ENCODE measurements around the gene CXCL13.
"Not testable (repeated sequence)": the region's sequence is repeated elsewhere in the genome, so short reads cannot be mapped to it uniquely, and the experiment has no call there.

Gene CXCL13

GRCh38 chr4:77605210-77605902 is at the start of gene CXCL13:
CXCL13 (plus strand) TSS chr4:77605820; CDS start chr4:77605866, 46 bp downstream.
- peaks cover 4% of the 10 kb centered on the region for H3K4me1 Mint-ChIP-seq
- no peaks in the 10 kb centered on the region for H3K9me3 Mint-ChIP-seq
- H3K36me3 Mint-ChIP-seq: no peaks in the 10 kb centered on the region
- peaks cover 21% of the 10 kb centered on the region for H3K27me3 Mint-ChIP-seq
- H3K4me3 Mint-ChIP-seq: no peak within 1 kb of the TSS
- DNase-seq: no peak
- no peak within 1 kb of the TSS for H3K27ac Mint-ChIP-seq
- CTCF ChIA-PET: interaction anchor here (1.0 to 14.5 kb wide), 5 partner anchors 8 to 137 kb away, joined by 3 to 222 read pairs (median 3); no protein-coding TSS in a partner anchor

GRCh38 chr4:77560170-77560569 is 45.5 kb upstream of the CXCL13 start:
- DNase-seq: no peak
- Mint-ChIP-seq H3K9me3 (peaks cover 2% of the 10 kb centered on the region), H3K27me3 (peaks cover 2% of the 10 kb centered on the region), H3K36me3 (no peaks in the 10 kb centered on the region), H3K4me1 (no peaks in the 10 kb centered on the region), H3K4me3 (no peak overlapping the region), H3K27ac (no peak overlapping the region)
- CTCF ChIA-PET: interaction anchor here (0.7 kb wide), 1 partner anchor 313 kb away, joined by 3 read pairs; no protein-coding TSS in a partner anchor

GRCh38 chr4:77561720-77562119 is 43.9 kb upstream of the CXCL13 start:
- H3K36me3 Mint-ChIP-seq, H3K27ac Mint-ChIP-seq, H3K9me3 Mint-ChIP-seq, CTCF ChIA-PET, H3K4me1 Mint-ChIP-seq, DNase-seq, H3K27me3 Mint-ChIP-seq, H3K4me3 Mint-ChIP-seq: not testable (repeated sequence)

GRCh38 chr4:77564231-77564630 is 41.4 kb upstream of the CXCL13 start:
- Mint-ChIP-seq H3K4me3 (no peak overlapping the region), H3K27ac (no peak overlapping the region), H3K27me3 (peaks cover 3% of the 10 kb centered on the region), H3K36me3 (no peaks in the 10 kb centered on the region), H3K4me1 (no peaks in the 10 kb centered on the region), H3K9me3 (peaks cover 1% of the 10 kb centered on the region)
- DNase-seq: no peak
- CTCF ChIA-PET: no interaction called here

- Mint-ChIP-seq H3K4me3 (no peak overlapping the region), H3K27me3 (peaks cover 3% of the 10 kb centered on the region), H3K9me3 (peaks cover 1% of the 10 kb centered on the region), H3K27ac (no peak overlapping the region), H3K36me3 (no peaks in the 10 kb centered on the region), H3K4me1 (no peaks in the 10 kb centered on the region)
- no peak for DNase-seq
- CTCF ChIA-PET: interaction anchor here (0.6 kb wide), 1 partner anchor 584 kb away, joined by 3 read pairs; no protein-coding TSS in a partner anchor
These were observed 39.5 kb upstream of the CXCL13 start for GRCh38 chr4:77566148-77566547.

- Mint-ChIP-seq H3K4me1 (no peaks in the 10 kb centered on the region), H3K27ac (no peak overlapping the region), H3K9me3 (peaks cover 5% of the 10 kb centered on the region), H3K36me3 (no peaks in the 10 kb centered on the region), H3K4me3 (no peak overlapping the region), H3K27me3 (peaks cover 7% of the 10 kb centered on the region)
- CTCF ChIA-PET: no interaction called here
- DNase-seq: no peak
These were observed 38.1 kb upstream of the CXCL13 start for GRCh38 chr4:77567549-77567948.

GRCh38 chr4:77570508-77571214 is 35.0 kb upstream of the CXCL13 start:
- H3K4me3 Mint-ChIP-seq, H3K9me3 Mint-ChIP-seq, H3K4me1 Mint-ChIP-seq, H3K27ac Mint-ChIP-seq, DNase-seq, CTCF ChIA-PET, H3K27me3 Mint-ChIP-seq, H3K36me3 Mint-ChIP-seq: not testable (repeated sequence)

GRCh38 chr4:77576351-77576750 is 29.3 kb upstream of the CXCL13 start:
- Mint-ChIP-seq H3K4me1 (no peaks in the 10 kb centered on the region), H3K9me3 (peaks cover 3% of the 10 kb centered on the region), H3K4me3 (no peak overlapping the region), H3K27ac (no peak overlapping the region), H3K36me3 (no peaks in the 10 kb centered on the region), H3K27me3 (peaks cover 8% of the 10 kb centered on the region)
- no peak for DNase-seq
- CTCF ChIA-PET: interaction anchor here (0.9 to 2.4 kb wide), 2 partner anchors 22 to 25 kb away, joined by 3 to 7 read pairs; no protein-coding TSS in a partner anchor

- Mint-ChIP-seq H3K9me3 (no peaks in the 10 kb centered on the region), H3K27ac (no peak overlapping the region), H3K36me3 (no peaks in the 10 kb centered on the region), H3K4me1 (peaks cover 3% of the 10 kb centered on the region), H3K4me3 (no peak overlapping the region), H3K27me3 (peaks cover 4% of the 10 kb centered on the region)
- CTCF ChIA-PET: interaction anchor here (0.7 to 2.4 kb wide), 5 partner anchors 14 to 41 kb away, joined by 3 to 7 read pairs (median 4); no protein-coding TSS in a partner anchor
- no peak for DNase-seq
These were observed 27.5 kb upstream of the CXCL13 start for GRCh38 chr4:77578145-77578544.

- Mint-ChIP-seq H3K36me3 (no peaks in the 10 kb centered on the region), H3K4me3 (no peak overlapping the region), H3K27ac (no peak overlapping the region), H3K4me1 (peaks cover 3% of the 10 kb centered on the region), H3K27me3 (peaks cover 8% of the 10 kb centered on the region), H3K9me3 (no peaks in the 10 kb centered on the region)
- CTCF ChIA-PET: interaction anchor here (0.9 to 1.3 kb wide), 6 partner anchors 9 to 114 kb away, joined by 3 to 5 read pairs (median 3); no protein-coding TSS in a partner anchor
- no peak for DNase-seq
These were observed 26.1 kb upstream of the CXCL13 start for GRCh38 chr4:77579406-77580076.

- H3K36me3 Mint-ChIP-seq: no peaks in the 10 kb centered on the region
- peaks cover 10% of the 10 kb centered on the region for H3K4me1 Mint-ChIP-seq
- no peak for DNase-seq
- H3K27me3 Mint-ChIP-seq: peaks cover 8% of the 10 kb centered on the region
- no peaks in the 10 kb centered on the region for H3K9me3 Mint-ChIP-seq
- no peak overlapping the region for H3K4me3 Mint-ChIP-seq
- no peak overlapping the region for H3K27ac Mint-ChIP-seq
- CTCF ChIA-PET: interaction anchor here (0.7 to 1.2 kb wide), 2 partner anchors 147 to 164 kb away, joined by 4 read pairs; no protein-coding TSS in a partner anchor
These were observed 23.9 kb upstream of the CXCL13 start for GRCh38 chr4:77581724-77582123.

GRCh38 chr4:77582156-77582555 is 23.5 kb upstream of the CXCL13 start:
- Mint-ChIP-seq H3K27ac (no peak overlapping the region), H3K27me3 (peaks cover 8% of the 10 kb centered on the region), H3K9me3 (no peaks in the 10 kb centered on the region), H3K4me1 (peaks cover 14% of the 10 kb centered on the region), H3K4me3 (no peak overlapping the region), H3K36me3 (no peaks in the 10 kb centered on the region)
- CTCF ChIA-PET: interaction anchor here (0.7 to 1.2 kb wide), 4 partner anchors 9 to 164 kb away, joined by 3 to 4 read pairs (median 4); no protein-coding TSS in a partner anchor
- no peak for DNase-seq

- Mint-ChIP-seq H3K4me3 (no peak overlapping the region), H3K9me3 (no peaks in the 10 kb centered on the region), H3K27me3 (peaks cover 8% of the 10 kb centered on the region), H3K27ac (no peak overlapping the region), H3K4me1 (peaks cover 19% of the 10 kb centered on the region), H3K36me3 (no peaks in the 10 kb centered on the region)
- DNase-seq: no peak
- CTCF ChIA-PET: interaction anchor here (0.7 to 1.2 kb wide), 4 partner anchors 9 to 165 kb away, joined by 3 to 4 read pairs (median 4); no protein-coding TSS in a partner anchor
These were observed 22.9 kb upstream of the CXCL13 start for GRCh38 chr4:77582711-77583110.

GRCh38 chr4:77586951-77587383 is 18.7 kb upstream of the CXCL13 start:
- H3K4me3 Mint-ChIP-seq: no peak overlapping the region
- H3K4me1 Mint-ChIP-seq: peaks cover 21% of the 10 kb centered on the region
- no peaks in the 10 kb centered on the region for H3K36me3 Mint-ChIP-seq
- H3K9me3 Mint-ChIP-seq: no peaks in the 10 kb centered on the region
- CTCF ChIA-PET: interaction anchor here (1.0 to 6.0 kb wide), 3 partner anchors 13 to 122 kb away, joined by 4 to 43 read pairs (median 4); no protein-coding TSS in a partner anchor
- DNase-seq: peak; percentile 55
- peaks cover 4% of the 10 kb centered on the region for H3K27me3 Mint-ChIP-seq
- H3K27ac Mint-ChIP-seq: peak overlapping the region; percentile 34

Data from activated naive CD4-positive, alpha-beta T cell treated with anti-CD3 and anti-CD28 coated beads, Interleukin-2, amount 10 ng/mL, durations not matched to agents 7 days and 5 days (primary cell).